Activated gamma-delta T cell treated with anti-CD3 and anti-CD28 coated beads, Interleukin-2, amount 50 U/mL, for 16 hours (primary cell): Measurements from ENCODE around the gene TRIM59.

Experiments used
- DNase-seq: peaks from one replicate; pipeline ENCODE4 v3.0.0-alpha.2; 2020; ENCODE audit warnings: low read depth

Gene TRIM59

GRCh38 chr3:160449636-160450598 lies at the start of gene TRIM59:
Gene TRIM59, minus strand, starts transcription at chr3:160449786. Its CDS starts 10,603 bp downstream, at chr3:160439183.
- DNase-seq: peak; percentile 93

DNA sequence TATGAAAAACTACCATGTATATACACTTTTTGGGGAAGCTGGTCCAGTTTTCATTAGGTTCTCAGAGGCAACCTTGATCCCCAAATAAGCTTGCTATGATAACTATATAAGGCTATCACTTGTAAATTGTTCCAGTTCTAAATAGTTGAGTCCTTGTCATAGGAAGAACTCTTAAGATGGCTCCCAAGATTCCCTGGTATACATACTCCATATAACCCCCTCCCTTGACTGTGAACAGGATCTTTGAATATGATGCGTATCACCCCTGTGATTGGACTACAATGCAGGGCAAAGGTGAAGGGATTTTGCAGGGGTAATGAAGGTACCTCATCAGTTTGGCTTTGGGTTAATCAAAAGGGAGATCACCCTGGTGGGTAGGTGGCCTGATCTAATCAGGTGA lies 48.6 kb upstream of the TRIM59 start:
- DNase-seq: no peak

- no peak for DNase-seq
Observed at GRCh38 chr3:160490166-160490565, 40.6 kb upstream of the TRIM59 start.

GRCh38 chr3:160486459-160486869 lies 36.9 kb upstream of the TRIM59 start:
- DNase-seq: no peak

DNA sequence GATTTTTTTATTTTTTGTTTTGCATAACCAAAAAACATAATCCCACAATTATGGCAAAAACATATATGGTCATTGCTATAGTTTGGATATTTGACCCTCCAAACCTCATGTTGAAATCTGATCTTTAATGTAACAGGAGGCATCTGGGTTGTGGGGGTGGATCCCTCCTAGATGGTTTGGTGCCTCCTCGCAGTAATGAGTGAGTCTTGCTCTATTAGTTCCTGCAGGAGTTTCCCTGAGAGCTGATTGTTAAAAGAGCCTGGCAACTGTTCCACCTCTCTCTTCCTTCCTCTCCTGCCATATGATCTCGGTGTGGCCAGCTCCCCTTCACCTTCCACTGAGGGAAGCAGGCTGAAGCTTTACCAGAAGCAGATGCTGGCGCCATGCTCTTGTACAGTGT lies 33.2 kb upstream of the TRIM59 start:
- DNase-seq: no peak

GRCh38 chr3:160481856-160482255 lies 32.3 kb upstream of the TRIM59 start:
- DNase-seq: no peak

DNA sequence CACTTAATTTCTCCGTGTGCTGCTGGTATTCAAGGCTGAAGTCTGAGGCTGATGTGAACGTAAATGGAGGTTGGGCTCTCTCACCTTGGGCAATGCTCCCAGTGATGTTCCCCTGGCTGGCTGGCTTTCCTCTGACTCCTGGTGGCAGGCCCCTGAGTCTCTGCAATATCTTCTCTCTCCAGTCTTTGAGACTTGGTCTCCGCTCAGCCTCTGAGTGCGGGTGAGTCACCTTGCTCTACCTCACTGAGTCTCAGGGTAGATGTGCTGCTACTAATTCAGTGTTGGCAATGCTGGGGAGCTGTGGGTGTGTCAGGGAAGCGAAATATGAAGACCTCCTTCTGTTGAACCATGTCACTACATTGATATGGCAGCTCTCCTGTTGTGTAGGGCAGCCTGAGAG lies 31.3 kb upstream of the TRIM59 start:
- no peak for DNase-seq

- no peak for DNase-seq
Observed at GRCh38 chr3:160479376-160479775, 29.8 kb upstream of the TRIM59 start.

GRCh38 chr3:160478338-160478737 lies 28.8 kb upstream of the TRIM59 start:
- DNase-seq: no peak

DNA sequence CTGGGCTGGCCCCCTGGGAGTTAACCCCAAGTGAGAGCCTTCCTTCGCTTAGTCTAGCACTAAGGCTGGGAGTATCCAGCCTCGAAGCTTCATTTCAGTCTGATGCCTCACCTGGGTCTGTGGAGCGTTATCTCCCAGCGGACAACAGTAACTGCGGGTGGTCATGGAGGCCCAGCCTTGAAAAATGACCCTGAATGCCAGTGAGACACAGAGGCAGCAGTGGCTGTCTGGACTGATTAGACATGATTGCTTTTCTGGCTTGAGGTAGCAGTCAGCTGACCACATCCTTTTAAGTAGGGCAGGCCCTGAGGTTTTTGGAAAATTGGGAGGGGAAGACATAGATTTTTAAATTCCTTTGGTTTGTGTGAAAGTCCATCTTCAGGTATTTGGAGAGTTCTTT lies 28.2 kb upstream of the TRIM59 start:
- DNase-seq: no peak

DNA sequence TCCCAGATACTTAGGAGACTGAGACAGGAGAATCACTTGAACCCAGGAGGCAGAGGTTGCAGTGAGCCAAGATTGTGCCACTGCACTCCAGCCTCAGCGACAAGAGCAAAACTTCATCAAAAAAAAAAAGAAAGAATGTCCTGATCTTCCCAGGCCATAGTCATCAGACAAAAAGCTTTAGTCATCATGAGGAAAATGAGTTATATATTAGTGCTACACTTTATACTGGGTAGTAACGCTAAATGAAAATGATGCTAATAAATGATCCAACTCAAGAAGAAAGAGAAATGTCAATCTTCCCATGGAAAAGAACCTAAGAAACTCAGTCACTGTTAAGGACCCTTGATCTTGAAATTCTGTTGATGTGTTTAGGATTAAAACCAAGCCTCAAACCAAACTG lies 26.3 kb upstream of the TRIM59 start:
- DNase-seq: no peak

- DNase-seq: no peak
Observed at GRCh38 chr3:160475153-160475552, 25.6 kb upstream of the TRIM59 start.

DNA sequence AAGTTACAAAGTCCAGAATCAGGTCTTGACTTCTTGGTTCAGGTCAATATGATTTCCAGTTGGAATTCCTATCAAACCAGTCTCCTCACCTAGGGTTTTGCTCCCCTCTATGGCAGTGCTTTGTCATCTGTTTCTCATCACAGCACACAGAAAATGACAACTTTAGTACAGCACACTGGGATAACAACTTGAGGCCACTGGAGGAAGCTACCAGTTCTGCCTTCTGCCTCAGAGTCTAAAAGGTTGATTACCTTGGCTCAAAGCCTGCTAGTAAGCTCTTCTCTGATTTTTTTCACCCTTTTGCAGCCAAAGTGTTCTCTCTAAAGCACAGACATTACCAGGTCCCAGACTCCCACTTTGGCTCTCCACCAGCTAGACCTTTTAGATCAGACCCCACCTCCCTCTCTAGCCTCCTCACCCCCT lies 24.8 kb upstream of the TRIM59 start:
- no peak for DNase-seq

DNA sequence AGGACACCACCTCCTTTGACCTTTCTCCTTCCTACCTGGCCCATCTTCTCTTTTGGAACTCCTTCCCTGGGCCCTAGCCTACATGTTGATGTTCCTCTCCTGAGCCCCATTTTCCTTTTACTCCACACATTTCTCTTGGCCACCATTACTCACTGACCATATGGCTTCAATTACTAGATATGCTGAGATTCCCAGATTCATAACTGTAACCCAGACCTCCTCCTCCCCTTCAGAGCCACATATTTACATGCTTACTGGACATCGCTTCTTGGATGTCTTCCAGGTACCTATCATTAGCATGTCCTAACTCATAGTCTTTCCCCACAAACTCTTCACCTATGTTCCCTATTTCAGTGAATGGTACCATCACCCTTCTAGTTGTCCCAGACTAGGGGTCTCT lies 24.4 kb upstream of the TRIM59 start:
- no peak for DNase-seq

DNA sequence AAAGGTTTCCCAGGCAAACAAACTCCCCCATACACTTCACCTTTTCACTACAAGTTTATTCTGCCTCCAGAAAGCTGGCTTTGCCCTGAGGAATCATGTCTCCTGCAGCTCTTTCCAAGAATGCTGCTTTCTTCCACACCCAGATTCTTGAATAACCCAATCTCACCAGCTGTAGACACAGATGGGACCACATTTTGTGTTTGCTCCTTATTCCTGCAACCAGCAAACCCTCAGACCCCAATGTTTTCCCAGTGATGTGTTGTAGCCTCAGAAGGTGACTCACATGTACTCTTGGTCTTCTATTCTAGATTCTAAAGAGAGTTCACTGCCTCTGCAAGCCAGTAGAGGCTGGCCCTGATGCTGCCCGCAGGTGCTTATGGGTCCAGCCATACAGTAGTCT lies 23.6 kb upstream of the TRIM59 start:
- DNase-seq: no peak

DNA sequence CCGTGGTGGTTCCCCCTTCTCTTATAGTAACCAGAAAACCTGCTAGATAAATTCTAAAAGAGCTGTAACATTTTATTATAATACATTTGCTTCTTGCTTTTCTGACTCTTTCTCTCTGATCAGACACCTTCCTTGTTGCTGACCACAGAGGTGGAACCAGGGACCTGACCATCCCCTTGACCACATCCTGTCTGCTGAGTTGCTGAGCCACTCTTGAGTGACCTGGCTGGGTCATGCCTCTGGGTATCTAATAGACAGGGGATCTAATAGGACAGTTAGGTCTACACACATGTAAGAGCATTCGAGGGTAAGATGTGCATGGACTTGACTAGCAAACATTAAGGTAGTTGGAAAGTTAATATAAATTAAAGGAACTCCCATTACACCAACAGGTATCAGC lies 22.8 kb upstream of the TRIM59 start:
- DNase-seq: no peak

GRCh38 chr3:160471892-160472291 lies 22.3 kb upstream of the TRIM59 start:
- no peak for DNase-seq

GRCh38 chr3:160470181-160470580 lies 20.6 kb upstream of the TRIM59 start:
- no peak for DNase-seq

- no peak for DNase-seq
Observed at GRCh38 chr3:160464971-160465370, 15.4 kb upstream of the TRIM59 start.

DNA sequence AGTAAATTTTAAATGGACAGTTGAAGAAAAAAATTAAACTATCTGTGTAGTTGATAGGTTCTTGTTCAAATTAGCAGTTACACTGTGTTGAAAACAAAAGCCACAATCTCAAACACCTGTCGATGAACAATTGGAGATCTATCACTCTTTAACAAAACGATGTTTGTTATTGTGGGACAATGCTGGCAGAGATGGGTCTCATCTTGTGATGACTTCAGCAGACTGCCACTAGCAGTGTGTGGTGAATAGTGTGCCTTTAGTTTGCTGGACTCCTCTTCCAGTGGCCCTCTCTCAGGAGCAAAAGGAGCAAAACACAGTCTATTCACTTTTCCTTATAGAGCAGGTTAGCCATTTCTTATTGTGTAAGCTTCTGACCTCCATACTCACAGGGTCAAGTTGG lies 14.7 kb upstream of the TRIM59 start:
- DNase-seq: no peak

DNA sequence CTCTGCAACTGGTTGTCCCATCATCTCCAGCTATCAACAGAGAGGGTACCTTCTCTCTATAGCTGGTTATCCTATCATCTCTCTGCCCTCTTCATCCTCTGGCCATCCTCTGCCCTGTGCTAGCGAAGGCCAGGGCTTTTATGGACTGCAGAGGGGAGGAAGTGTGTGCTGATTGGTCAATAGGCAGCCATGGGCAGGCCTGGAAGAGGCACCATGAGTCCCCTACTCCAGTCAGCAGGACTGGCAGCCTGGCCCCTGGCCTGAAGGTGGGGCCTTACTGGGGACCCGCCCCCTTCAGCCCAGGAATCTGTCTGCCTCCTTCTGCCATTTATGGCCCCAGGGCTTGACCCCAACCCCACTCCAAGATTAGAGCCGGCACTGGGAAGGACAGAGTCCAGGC lies 10.4 kb upstream of the TRIM59 start:
- no peak for DNase-seq

GRCh38 chr3:160459450-160459970 lies 9.9 kb upstream of the TRIM59 start:
- DNase-seq: no peak

GRCh38 chr3:160458151-160458550 lies 8.6 kb upstream of the TRIM59 start:
- DNase-seq: no peak

- DNase-seq: no peak
Observed at GRCh38 chr3:160455846-160456245, 6.3 kb upstream of the TRIM59 start.
